ENCODE results near the gene SLC25A47. TPM values are rescaled to one million over a fixed set of nuclear protein-coding genes. Genes with fewer than 3 reads are reported as not detected.

Gene SLC25A47
- total and polyA plus RNA-seq, 9 of the 15 experiments (the other 6 are each of a cell fraction or from before 2014, with no cell fraction given): 0.09 to 0.23 (median 0.22) TPM; not detected in 6

DNA sequence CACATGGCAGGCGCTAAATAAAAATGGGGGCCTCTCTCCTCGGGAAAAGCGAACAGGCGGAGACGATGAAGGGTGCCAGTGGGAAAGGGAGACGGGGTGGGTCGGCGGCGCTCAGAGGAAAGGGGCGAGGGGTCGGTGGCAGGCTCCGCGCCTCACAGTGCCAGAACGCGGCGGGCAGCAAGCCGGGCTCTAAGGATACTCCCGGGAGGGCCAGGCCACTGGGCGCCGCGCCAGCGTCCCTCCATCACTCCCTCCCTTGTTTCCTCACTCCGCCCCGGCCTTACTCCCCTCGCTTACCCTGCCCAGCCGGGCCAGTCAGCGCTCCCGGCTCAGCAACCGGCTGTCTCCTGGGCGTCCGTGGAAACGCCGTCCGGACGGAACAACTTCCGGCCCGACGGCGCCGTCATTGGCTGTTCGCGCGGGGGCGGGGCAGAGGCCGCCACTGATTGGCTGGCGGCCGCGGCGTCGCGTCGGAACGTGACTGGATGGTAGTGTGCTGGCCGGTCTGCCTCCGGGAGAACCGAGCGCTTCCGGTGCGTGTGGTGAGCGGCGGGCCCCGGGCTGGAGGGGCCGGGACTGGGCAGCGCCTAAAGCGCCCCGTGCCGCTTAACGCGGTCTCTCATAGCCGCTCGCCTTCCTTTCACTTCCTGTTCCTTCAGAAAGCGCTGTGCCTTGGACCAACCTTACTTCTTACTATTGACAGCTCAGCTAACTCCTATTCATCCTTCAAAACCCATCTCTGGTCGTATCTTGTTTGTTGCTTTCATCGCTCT lies 53.0 kb downstream of the SLC25A47 start, which contains the start of gene WDR25 (continued):
- TF ChIP-seq, protein P1, sequence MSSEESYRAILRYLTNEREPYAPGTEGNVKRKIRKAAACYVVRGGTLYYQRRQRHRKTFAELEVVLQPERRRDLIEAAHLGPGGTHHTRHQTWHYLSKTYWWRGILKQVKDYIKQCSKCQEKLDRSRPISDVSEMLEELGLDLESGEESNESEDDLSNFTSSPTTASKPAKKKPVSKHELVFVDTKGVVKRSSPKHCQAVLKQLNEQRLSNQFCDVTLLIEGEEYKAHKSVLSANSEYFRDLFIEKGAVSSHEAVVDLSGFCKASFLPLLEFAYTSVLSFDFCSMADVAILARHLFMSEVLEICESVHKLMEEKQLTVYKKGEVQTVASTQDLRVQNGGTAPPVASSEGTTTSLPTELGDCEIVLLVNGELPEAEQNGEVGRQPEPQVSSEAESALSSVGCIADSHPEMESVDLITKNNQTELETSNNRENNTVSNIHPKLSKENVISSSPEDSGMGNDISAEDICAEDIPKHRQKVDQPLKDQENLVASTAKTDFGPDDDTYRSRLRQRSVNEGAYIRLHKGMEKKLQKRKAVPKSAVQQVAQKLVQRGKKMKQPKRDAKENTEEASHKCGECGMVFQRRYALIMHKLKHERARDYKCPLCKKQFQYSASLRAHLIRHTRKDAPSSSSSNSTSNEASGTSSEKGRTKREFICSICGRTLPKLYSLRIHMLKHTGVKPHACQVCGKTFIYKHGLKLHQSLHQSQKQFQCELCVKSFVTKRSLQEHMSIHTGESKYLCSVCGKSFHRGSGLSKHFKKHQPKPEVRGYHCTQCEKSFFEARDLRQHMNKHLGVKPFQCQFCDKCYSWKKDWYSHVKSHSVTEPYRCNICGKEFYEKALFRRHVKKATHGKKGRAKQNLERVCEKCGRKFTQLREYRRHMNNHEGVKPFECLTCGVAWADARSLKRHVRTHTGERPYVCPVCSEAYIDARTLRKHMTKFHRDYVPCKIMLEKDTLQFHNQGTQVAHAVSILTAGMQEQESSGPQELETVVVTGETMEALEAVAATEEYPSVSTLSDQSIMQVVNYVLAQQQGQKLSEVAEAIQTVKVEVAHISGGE (CRISPR knock-in tag; IDR thresholded peaks at IDR 0.05): peak; percentile 92 to 99 (median 97)
- TF ChIP-seq, protein P2, sequence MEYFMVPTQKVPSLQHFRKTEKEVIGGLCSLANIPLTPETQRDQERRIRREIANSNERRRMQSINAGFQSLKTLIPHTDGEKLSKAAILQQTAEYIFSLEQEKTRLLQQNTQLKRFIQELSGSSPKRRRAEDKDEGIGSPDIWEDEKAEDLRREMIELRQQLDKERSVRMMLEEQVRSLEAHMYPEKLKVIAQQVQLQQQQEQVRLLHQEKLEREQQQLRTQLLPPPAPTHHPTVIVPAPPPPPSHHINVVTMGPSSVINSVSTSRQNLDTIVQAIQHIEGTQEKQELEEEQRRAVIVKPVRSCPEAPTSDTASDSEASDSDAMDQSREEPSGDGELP (CRISPR knock-in tag; IDR thresholded peaks at IDR 0.05; ENCODE audit: borderline replicate concordance): peak; percentile 94
- TF ChIP-seq DIDO1 (tag; IDR thresholded peaks at IDR 0.05; ENCODE audit: low read depth): peak; percentile 70
- TF ChIP-seq, protein P3, sequence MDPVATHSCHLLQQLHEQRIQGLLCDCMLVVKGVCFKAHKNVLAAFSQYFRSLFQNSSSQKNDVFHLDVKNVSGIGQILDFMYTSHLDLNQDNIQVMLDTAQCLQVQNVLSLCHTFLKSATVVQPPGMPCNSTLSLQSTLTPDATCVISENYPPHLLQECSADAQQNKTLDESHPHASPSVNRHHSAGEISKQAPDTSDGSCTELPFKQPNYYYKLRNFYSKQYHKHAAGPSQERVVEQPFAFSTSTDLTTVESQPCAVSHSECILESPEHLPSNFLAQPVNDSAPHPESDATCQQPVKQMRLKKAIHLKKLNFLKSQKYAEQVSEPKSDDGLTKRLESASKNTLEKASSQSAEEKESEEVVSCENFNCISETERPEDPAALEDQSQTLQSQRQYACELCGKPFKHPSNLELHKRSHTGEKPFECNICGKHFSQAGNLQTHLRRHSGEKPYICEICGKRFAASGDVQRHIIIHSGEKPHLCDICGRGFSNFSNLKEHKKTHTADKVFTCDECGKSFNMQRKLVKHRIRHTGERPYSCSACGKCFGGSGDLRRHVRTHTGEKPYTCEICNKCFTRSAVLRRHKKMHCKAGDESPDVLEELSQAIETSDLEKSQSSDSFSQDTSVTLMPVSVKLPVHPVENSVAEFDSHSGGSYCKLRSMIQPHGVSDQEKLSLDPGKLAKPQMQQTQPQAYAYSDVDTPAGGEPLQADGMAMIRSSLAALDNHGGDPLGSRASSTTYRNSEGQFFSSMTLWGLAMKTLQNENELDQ (CRISPR knock-in tag; IDR thresholded peaks at IDR 0.05; ENCODE audit: borderline replicate concordance): 0 out of 2 replicates have a peak, but pooled peaks have one; percentile 56
- TF ChIP-seq KLF13 (tag; IDR thresholded peaks at IDR 0.05; ENCODE audit: borderline replicate concordance, low read depth): peak; percentile 74; the same call in 1 of the 2 replicates
- peak; percentile 85; the same call in 1 of the 2 replicates for TF ChIP-seq MTA3 (IDR thresholded peaks at IDR 0.05; ENCODE audit: borderline replicate concordance)
- peak; percentile 78 for TF ChIP-seq HCFC1 (IDR thresholded peaks at IDR 0.05; ENCODE audit: low read depth, low read length)
- TF ChIP-seq TRIM28 (IDR thresholded peaks at IDR 0.05): no peak
- peak; percentile 97 for TF ChIP-seq C11orf30 (IDR thresholded peaks at IDR 0.05; ENCODE audit: low read depth)
- no peak for TF ChIP-seq ARNT (IDR thresholded peaks at IDR 0.05)
- no peak for TF ChIP-seq ADNP (tag; IDR thresholded peaks at IDR 0.05)
- TF ChIP-seq, protein P4, sequence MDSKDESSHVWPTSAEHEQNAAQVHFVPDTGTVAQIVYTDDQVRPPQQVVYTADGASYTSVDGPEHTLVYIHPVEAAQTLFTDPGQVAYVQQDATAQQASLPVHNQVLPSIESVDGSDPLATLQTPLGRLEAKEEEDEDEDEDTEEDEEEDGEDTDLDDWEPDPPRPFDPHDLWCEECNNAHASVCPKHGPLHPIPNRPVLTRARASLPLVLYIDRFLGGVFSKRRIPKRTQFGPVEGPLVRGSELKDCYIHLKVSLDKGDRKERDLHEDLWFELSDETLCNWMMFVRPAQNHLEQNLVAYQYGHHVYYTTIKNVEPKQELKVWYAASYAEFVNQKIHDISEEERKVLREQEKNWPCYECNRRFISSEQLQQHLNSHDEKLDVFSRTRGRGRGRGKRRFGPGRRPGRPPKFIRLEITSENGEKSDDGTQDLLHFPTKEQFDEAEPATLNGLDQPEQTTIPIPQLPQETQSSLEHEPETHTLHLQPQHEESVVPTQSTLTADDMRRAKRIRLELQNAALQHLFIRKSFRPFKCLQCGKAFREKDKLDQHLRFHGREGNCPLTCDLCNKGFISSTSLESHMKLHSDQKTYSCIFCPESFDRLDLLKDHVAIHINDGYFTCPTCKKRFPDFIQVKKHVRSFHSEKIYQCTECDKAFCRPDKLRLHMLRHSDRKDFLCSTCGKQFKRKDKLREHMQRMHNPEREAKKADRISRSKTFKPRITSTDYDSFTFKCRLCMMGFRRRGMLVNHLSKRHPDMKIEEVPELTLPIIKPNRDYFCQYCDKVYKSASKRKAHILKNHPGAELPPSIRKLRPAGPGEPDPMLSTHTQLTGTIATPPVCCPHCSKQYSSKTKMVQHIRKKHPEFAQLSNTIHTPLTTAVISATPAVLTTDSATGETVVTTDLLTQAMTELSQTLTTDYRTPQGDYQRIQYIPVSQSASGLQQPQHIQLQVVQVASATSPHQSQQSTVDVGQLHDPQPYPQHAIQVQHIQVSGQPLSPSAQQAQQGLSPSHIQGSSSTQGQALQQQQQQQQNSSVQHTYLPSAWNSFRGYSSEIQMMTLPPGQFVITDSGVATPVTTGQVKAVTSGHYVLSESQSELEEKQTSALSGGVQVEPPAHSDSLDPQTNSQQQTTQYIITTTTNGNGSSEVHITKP (IDR thresholded peaks at IDR 0.05; ENCODE audit: partially characterized antibody): peak; percentile 67
- no peak for TF ChIP-seq ZNF695 (CRISPR knock-in tag; IDR thresholded peaks at IDR 0.05)
- TF ChIP-seq, protein P5, sequence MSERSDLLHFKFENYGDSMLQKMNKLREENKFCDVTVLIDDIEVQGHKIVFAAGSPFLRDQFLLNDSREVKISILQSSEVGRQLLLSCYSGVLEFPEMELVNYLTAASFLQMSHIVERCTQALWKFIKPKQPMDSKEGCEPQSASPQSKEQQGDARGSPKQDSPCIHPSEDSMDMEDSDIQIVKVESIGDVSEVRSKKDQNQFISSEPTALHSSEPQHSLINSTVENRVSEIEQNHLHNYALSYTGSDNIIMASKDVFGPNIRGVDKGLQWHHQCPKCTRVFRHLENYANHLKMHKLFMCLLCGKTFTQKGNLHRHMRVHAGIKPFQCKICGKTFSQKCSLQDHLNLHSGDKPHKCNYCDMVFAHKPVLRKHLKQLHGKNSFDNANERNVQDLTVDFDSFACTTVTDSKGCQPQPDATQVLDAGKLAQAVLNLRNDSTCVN (CRISPR knock-in tag; IDR thresholded peaks at IDR 0.05): 0 out of 2 replicates have a peak, but pooled peaks have one; percentile 7

All from K562 (cell line).